ENCODE results near the gene BMP6.
"Not testable (repeated sequence)": the region's sequence is repeated elsewhere in the genome, so short reads cannot be mapped to it uniquely, and the experiment has no call there.

The BMP6 gene

DNA sequence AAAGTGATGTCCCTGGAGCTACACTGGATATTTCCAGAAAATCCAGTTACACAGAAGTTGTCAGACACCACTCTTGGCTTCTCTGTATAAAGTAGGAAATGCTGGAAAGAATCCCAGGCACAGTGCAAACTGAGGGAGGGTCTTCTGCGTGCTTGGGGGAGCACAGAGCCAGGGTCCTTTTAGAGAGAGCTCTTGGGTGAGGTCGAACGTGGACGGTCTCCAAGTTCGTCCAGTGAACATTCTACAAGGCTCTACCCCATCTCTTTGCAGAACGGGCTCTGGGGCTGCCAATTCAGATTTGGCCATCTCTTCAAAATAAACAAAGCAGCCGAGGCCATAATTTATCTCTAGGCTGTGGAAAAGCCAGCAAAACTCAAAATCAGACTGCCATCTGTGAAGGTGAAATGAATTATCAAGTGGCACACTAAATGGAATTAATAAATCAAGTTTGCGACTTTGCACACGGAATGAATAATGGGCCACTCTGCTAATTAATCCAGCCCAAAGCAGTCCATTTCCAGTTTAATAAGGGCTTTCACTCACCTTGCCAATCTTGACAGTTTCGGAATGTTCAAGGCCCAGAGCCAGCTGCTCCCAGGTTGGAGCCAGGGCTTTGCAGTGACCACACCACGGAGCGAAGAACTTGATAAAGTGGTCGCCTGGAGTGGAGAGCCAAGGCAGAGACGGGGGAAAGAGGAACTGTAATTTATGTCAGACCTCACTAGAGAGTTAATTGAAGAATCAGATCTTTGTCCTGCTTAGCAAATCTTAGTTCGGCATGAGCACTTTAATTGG lies 165.4 kb downstream of the BMP6 start:
- no peak for DNase-seq

DNA sequence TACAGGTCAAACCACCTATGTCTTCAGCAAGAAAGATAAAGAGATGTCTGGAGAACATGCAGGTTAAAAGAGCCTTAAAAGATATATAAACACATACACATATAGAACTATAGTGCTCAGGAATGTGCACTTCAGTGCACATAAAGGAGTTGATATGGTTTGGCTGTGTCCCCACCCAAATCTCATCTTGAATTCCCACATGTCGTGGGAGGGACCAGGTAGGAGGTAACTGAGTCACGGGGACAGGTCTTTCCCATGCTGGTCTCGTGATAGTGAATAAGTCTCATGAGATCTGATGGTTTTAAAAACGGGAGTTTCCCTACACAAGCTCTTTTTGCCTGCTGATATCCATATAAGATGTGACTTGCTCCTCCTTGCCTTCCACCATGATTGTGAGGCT lies 166.5 kb downstream of the BMP6 start:
- not testable (repeated sequence) for DNase-seq

DNA sequence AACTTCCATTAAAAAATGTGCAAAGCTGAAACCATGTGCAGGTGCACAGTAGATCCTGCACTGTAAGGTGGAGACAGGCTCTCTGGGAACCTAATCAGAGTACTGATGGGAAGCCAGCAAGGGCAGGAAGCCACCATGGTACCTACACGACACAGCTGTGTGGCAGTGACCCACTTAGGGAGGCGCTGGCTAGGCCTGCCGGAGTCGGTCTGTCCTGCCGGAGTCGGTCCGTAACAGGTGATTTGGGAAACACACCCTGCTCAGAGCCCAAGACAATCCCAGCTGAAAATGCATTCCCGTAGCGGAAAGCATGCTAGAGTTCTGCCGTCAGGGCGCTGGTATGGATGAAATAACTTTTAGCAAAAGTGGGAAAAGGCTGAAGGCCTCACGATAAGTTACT lies 167.4 kb downstream of the BMP6 start:
- no peak for DNase-seq

DNA sequence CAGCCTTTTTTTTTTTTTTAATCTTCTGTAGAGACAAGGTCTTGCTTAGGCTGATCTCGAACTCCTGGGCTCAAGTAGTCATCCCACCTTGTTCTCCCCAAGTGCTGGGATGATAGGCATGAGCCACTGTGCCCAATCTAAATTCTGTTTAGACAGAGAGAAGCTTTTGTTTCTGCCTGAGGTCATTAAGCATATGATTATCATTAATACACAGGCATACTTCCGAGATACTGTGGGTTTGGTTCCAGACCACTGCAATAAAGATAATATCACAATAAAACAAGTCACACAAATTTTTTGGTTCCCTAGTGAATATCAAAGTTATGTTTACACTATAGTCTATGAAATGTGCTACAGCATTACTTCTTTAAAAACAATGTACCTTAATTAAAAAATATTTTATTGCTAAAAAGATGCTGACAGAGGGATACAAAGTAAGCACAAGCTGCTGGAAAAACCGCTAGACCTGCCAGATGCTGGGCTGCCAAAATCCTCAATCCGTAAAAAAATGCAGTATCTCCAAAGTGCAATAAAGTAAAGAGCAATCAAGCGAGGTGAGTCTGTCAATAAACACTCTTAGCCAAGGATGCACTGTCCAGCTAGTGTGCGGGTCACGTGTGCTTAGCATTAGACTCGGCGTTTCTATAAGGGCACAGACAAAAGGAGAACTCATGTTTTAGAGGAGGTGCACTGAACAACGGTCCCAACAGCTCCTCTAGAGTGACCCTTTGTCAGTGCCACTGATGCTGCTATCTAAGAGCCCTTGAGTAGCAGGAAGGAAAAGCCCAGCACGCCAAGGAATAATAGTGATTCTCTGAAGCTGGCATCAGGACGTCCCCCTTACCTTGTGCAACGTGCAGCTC lies 168.6 kb downstream of the BMP6 start:
- no peak for DNase-seq

DNA sequence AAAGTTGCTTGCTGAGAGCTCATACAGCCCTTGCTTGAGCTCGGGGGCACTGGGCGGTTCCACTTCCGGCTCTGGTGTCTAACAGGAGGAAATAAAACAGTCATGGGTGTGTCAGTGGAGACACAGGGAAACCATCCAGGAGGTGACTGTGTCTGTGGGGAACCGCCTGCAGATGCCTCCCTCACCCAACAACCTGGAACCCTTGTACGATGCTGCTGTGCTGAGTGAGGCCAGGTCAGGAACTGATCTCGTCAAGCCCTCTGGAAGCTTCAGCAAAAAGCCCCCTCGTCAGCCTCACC lies 169.2 kb downstream of the BMP6 start:
- no peak for DNase-seq

DNA sequence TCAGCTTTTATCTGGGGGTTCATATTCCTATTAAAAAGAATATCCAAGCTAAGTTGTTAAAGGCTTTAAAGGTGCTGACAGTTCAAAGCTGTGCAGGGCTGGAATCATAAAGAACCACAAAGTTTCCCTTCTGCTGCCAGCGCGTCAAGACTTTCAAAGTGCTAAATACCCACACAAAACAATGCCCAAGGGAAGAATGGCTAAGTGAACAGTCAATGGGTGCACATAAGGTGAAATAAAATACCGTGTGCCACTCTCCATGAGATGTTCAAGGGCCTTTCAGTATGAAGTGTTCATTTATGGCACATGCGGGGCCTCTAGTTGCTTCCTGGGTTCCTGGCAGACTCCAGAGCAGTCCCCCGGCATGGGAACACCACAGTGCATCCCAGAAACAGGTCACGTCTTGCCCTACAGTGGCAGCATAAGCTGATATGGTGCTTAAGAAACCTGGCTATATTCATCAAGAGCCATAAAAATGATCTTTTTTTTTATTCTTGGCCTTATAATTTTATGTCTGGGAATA lies 170.6 kb downstream of the BMP6 start:
- no peak for DNase-seq

DNA sequence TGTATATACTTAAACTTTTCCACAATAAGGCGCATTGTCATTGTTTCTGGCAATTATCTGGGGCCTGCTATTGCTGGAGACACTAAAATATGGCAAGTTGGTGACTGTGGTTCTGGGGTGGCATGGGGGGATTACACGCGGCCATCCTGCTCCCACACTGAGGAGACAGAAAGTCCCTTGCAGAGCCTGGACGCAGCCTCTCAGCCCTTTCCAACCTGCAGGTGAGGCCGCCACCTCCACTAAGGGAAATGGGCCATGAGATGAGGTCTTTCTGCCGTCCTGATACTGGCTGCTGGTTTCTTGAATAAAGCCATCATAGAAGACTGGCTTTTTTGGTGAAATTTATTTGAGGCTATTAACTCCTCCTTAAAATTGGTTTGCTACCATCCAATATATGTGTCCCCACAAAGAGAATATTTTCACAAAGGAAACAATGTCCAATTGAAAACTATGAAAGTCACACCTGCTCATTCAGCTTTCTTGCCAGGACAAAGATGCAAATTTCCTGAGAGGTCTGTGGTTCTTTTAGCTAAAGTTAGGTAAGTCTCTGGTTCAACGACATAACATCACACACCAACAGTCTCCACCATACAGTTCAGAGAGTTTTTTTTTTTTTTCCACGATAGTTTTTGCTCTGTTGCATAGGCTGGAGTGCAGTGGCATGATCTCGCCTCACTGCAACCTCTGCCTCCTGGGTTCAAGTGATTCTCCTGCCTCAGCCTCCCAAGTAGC lies 171.7 kb downstream of the BMP6 start:
- no peak for DNase-seq

DNA sequence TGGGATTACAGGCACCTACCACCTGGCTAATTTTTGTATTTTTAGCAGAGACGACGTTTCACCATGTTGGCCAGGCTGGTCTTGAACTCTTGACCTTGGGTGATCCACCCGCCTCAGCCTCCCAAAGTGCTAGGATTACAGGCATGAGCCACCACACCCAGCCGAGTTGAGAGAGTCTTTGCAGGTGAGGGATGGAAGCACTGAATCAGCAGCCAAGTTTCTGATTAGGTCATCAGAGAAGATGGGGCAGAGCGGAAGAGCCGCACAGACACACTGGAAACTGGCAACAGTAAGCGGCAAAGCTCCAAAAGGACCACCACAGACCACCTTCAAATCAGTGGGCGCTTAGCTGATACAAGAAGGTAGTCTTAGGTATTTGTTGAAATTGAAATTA lies 172.3 kb downstream of the BMP6 start:
- DNase-seq: not testable (repeated sequence)

DNA sequence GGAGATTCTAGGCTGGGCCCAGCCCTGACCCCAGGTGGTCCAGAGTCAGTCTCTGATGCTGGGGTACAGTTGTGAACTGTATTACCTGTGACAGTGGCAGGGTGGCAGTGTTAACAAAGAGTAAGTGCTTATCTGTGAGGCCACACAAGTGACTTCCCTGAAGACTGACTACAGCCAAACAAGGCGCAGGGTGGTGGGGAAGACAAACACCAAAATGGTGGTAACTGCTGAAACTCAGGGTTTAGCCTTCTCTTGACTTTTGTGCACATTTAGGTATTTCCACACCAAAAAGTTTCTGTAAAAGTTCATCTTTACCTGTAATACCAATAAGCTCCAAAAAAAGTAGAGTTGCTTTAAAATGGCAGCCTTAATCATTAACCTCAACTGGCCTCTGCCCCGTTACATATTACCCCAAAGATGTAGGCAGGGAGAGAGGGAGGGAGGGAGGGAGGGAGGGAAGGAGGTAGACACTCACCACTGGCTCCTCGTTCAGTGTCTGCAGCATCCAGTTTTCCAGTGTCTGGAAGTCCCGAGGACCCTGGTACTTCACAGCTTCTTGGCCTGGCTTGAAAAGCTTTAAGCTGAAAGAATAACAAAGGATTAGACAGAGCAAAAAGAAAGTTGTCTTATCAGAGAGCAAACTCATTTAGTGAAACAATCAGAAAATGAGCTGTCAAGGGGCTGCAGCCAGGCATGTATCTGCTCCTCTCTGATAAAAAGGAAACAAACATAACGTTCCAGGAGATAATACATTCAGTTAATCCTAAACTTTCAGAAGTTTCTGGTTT lies 173.4 kb downstream of the BMP6 start:
- no peak for DNase-seq

DNA sequence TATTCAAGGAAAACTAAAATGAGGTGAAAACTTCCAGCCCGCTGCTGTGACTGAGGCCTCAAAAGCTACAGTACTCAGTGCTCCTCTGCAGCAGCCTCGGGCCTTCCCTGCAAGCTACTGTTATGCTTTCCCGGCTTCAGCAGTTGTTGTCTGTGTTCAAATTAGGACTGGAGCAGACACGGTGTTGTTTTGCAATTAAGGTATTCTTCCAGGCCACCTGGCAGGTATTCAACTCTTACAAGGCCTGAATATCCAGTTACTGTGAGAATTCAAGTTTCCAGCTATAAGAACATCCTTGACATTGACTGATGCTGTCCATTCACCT lies 174.0 kb downstream of the BMP6 start:
- DNase-seq: no peak

DNA sequence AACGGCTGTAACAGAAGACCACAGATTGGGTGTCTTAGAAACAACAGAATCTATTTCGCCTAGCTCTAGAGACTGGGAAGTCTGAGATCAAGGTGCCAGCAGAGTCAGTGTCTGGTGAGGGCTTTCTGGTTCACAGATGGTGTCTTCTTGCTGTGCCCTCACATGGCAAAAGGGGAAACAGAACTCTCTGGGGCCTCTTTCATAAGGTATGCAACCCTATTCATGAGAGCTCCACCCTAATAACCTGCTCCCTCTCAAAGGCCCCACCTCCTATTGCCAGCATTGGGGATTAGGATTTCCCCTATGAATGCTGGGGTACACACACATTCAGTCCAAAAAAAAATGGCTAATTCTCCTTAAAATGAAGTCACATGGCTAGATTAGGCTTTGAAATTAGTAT lies 174.7 kb downstream of the BMP6 start:
- DNase-seq: no peak

DNA sequence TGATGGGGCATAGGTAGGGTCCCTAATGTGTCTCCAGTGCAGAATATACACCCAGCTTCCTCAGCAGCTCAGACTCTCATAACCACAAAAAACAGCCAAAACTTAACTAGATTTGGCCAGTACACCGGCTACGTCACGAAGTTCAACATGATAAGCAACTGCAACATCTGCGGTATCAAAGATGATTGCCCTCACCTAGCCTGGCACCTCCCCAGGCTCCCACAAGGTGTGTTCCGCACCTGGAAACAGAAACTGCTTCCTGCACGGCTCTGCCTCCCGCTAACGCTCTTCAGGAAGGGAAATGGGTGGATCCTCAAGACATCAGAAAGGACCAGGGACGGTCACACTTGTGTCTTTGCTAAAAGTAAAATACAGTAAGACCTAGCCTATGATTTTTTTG lies 175.2 kb downstream of the BMP6 start:
- no peak for DNase-seq

DNA sequence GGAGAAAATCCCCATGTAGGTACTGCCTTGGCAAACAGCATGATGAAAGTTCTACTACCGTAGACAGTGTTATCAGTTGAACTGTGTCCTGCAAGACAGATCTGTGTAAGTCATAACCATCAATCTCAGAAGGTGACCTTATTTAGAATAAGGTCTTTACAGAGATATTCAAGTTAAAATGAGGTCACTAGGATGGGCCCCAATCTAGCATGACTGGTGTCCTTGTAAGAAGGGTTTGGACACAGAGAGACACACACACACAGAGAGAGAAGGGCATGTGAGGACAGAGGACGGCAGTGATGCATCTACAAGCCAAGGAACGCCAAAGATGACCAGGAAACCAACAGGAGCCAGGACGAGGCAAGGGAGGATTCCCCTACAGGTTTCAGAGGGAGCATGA lies 175.9 kb downstream of the BMP6 start:
- DNase-seq: no peak

DNA sequence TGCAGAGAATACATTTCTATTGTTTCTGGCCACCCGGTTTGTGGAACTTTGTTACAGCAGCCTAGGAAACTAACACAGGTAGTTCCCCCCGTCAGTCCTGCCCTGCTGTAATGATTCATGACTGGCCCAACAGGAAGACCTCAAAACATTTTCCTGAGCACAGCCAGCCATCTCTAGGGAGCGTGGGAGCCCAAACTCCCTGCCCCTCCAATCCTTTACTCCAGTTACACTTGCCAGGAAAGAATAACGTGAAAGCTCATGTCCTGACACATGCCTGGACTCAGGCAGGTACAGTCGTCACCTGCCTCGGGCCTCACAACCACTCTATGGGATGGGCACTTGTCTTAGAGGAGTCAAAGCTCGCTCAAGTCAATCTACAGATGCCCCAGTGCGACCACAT lies 176.3 kb downstream of the BMP6 start:
- DNase-seq: no peak

DNA sequence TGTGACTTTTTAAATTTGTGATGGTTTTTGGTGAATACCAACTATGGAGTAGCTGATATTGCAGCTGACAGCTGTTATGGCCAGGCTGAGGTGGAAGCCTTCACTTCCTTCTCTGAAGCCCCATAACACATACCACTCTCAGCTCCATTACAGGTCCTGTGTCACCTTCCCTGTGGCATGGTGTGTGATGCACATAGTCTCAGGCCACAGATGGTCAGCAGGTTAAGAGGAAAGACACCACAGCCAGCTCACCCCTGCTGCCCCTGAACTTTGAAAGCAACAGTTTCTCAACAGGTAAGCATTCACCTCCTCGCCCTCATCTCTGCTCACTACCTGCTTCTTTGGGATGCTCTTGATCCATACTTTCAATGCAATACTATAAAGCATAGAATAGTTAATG lies 177.0 kb downstream of the BMP6 start:
- DNase-seq: no peak

DNA sequence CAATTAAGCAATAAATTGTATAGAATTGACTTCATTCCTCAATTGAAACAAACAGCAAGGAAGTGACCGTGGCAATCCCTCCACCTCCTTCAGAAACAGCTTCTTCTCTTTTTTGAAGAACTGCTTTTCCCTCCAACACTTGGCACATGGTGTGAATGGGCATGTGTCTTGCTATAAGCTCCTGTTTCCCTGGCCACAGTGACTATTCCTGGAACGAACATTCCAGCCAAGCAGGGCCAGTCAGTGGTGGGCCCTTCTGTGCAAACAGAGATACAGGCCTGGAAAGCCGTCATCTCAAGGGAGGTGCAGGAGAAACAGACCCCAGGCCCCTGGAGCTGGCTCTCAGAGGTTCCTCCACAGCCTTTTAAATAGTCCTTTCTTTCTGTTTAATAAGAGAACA lies 177.8 kb downstream of the BMP6 start:
- DNase-seq: no peak

DNA sequence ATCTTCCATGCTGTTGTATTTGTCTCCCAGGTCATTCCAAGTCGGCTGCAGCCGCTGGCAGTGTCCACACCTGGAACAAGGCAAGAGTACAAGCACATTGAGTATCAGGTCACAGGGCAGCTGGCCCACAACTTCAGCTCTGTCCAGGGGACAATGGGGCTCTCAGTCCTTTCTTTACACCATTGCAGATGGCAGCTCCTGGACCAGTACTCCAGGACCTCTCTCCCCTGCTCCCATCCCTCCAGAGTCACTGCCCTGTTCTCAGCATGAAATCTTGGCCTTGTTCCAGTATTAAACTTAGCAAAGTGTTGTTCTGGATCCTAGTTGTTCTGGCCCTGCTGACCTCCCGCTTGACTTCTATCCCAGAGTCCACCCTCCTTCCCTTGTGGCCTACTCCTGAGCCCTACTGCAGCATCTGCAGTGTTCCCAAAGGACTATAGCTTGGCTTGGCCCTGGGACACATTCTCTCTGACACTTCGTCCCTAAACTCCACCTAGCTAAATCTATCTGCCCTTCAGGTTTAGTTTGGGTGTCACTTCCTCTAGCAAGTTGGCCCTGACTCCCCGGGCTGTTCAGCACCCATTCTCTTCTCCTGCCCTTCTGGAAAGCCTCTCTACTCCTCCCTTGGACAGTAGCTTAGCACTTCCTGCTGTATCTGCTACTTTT lies 178.9 kb downstream of the BMP6 start:
- no peak for DNase-seq

DNA sequence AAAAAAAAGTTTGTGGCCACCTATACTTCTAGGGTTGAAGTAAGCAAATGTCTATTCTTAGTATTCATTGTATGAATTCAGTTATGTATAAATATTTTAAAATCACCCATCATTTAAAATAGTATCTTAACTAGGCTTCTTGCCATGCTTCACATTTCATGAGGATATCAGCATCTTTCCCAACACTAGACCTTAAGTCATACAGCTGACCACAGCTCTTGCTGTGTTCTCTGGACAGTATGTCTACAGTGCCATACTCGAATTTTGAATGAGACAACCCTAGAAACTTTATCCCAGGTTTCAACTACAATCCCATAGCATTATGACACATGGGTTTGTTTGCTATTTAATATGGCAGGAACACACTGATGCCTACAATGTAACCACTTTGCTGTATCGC lies 179.5 kb downstream of the BMP6 start:
- DNase-seq: no peak

DNA sequence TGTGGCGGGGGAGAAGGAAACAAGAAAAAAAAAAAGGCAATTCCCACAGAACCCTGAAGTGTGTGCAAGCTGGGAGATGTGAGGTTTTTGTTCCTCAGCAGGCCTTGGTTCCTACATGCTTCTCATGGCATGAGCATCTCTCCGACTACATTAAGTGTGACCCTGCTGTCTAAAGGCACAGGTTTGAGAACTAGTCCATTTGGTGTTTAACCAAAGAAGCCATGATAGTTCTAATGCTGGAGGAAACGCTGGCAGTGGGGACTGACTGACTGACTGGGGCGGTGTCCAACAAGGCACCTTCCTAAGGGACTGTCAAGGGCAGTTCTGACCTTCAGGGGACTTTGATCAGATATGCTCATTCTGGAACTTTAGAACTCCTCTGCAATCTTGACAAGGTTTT lies 180.8 kb downstream of the BMP6 start:
- no peak for DNase-seq

DNA sequence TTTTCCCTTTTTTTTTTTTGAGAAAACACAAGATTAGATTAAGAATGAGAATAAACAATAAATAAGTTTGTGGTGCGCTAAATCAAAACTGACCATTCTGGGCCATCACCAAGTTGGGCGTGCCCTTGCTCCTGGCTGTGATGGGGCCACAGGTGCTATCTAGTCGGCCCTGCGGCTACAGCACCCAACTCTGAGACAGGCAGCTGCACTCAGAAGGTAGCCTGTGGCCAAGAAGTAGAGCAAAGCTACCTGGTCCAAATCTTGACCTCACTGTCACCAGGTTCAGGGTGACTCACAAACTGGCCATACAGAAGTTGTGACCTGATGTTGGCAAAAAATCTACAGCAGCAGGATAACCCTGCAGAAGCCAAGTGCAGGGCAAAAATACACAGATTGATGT lies 181.3 kb downstream of the BMP6 start:
- DNase-seq: no peak

DNA sequence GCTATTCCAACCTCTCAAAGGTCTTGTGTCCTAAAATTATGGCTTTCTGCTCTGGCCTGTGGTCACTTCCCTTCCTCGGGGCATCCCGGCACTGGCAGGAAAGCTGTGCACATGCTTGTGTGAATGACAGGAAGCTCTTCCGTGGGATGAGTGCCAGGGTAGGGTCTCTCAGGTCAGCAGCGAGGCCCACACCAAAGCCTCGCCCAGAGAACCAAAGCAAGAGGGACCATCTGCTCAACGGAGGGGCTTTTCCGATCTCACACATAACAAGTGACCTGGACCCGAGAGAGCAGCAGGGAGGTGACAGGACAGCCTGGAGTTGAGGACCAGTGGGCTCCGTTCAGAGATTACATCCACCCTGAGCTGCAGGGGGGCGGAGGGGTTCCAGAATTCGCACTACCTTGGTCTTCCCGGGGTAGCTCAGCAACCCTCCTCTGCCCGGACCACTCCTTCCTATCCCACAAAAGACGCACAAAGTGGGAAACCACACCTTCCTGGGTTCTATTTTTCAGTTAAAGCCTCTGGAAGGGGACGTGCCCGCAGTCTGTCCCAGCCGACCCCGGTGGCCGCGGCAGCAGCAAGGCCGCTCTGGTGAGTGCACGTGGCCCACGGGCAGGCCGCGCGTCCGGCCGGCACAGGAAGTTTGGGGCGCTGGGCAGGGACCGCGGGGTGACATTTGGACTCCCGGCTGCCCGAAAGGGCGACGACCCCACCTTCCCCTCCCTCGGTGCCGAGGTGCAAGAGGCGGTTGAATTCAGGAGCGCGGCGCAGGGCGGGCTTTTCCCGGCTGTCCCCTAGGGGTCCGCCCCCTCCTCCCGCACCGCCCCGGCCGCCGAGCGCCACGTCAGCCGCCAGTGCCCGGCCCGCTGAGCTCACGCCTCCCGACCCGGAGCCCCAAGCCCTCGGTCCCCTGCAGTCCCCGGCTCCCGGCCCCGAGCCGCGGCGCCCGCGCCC lies 183.7 kb downstream of the BMP6 start:
- peak; percentile 15 for DNase-seq
